Sciatic nerve (tissue), 2 donors: ENCODE measurements around the gene EIF4B. TPM values are rescaled to one million over a fixed set of nuclear protein-coding genes. Genes with fewer than 3 reads are reported as not detected.
A peak's percentile ranks its signal among the peaks of the same experiment; 100 is the strongest.
"Not testable (repeated sequence)": the region's sequence is repeated elsewhere in the genome, so short reads cannot be mapped to it uniquely, and the experiment has no call there.

Source experiments
- ATAC-seq: fragments of 200-7000 bp; cut with Tn5 transposase; one replicate; pipeline ENCODE4 v1.9.1; 2020; ENCODE audit warnings: mild to moderate bottlenecking, moderate library complexity
- DNase-seq: peaks from one replicate; pipeline ENCODE4 v3.0.0-alpha.2; 2020; ENCODE audit warnings: low spot score
- intact Hi-C: fragments of 100-400 bp; cut with DNase I; formaldehyde crosslinking; loops from one replicate; pipeline ENCODE4 v1.14.2; 2022
- total RNA-seq: library from RNA; stranded (reverse); fragmentation: NEBNext Ultra II Directional; extraction: Animal tissue kit (Norgen Biotek cat#: 25700); gene quantifications from one replicate; pipeline ENCODE4 v1.2.1, GENCODE V29; 2021
- donor health status: DM: no; HTN: no; CAD: no.
- donor health status: DM: no; HTN: no; CAD: no.

Gene EIF4B
- total RNA-seq, 1 donor from 2014 or later: 522 TPM

GRCh38 chr12:52992240-52992639 is 14.0 kb upstream of the EIF4B start:
- intact Hi-C loops, ATAC-seq, DNase-seq: not testable (repeated sequence)

DNA sequence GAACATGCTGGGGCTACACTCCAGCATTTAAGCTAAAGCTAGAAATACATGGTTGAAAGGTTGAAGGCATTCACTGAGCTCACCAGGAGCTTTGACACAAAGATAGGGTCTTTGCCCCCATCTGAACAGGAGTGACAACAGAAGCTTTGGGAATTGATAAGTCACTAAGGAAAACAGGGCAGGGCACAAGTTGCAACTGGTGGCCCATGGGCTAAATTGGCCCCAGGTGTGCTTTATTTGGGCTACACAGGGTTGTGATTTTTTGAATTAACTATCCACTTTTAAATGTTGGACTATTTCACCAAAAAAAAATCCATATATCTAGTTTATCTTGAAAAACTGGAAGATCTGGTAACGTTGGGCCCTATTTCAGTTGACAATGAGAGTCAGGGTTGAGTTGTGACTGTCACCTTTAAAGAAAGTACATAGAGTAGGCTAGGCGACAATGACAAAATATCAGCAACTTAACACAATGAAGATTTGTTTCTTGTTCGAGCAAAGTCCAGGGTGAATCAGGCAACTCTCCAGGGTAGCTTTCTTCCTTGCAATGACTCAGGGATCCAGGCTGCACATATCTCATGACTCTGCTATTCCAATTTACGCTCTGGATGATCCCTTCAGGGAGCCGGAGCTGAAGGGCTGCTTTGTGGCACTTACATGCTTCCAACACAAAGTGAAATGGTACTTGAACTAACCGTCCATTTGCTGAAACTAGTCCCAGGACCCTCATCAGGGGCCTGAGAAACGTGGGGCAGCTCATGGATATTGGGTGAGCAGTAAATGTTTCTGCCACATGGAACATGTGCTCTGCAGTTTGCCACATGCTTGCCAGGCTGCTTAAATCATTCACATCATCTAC is 13.3 kb upstream of the EIF4B start:
- intact Hi-C loops: no loop called here
- DNase-seq: no peak

DNA sequence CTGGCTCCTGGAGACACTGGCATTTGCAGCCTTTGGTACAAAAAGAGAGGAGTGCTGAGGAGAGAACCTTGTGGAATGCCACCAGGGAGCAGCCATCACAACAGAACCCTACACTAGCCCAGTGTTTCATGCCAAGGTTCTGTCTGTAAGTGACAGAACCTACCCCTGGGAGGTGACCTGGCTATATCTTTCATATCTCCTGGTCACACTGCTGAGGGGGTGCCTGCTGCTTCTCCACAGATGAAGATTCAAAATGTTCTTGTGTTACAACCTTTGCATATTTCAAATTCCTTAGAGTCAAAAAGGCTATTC is 12.7 kb upstream of the EIF4B start:
- DNase-seq (no peak), ATAC-seq (no peak)
- intact Hi-C loops: no loop called here

More for the DNA sequence above, 13.3 kb upstream of the EIF4B start:
- ATAC-seq: no peak

DNA sequence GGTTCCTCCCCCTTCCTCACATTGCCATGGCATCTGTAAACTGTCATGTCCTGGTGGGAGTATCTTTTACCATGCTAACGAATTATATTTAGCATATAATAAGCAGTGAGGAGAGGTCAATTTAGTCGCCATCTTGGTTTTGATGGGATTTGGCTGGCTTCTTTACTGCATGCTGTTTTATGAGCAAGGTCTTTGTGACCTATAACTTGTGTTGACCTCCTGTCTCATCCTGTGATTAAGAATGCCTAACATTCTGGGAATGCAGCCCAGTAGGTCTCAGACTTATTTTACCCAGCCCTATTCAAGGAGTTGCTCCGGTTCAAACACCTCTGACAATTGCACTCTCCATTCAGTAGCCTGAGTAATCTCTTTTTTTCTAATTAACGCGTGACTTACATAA is 2.1 kb upstream of the EIF4B start:
- ATAC-seq (no peak), DNase-seq (no peak)
- intact Hi-C loops: no loop called here

DNA sequence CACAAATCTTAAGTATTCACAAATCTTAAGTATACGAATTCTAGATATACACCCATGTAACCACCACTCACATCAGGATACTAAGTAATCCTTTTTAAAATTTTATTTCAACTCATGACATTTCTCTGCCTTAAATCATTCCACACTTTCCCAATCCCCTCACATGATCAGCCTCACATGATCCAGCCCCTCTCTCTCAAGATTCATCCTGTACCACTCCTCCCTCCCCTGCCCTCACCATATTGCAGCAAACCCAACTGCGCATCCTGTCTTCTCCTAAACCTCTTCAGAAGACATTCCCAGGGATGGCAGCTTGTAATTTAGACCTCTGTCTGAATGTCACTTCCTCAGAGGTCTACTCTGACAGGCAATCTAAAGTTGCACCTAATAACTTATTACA is 1.7 kb upstream of the EIF4B start:
- ATAC-seq (no peak), DNase-seq (no peak)
- intact Hi-C loops: no loop called here

DNA sequence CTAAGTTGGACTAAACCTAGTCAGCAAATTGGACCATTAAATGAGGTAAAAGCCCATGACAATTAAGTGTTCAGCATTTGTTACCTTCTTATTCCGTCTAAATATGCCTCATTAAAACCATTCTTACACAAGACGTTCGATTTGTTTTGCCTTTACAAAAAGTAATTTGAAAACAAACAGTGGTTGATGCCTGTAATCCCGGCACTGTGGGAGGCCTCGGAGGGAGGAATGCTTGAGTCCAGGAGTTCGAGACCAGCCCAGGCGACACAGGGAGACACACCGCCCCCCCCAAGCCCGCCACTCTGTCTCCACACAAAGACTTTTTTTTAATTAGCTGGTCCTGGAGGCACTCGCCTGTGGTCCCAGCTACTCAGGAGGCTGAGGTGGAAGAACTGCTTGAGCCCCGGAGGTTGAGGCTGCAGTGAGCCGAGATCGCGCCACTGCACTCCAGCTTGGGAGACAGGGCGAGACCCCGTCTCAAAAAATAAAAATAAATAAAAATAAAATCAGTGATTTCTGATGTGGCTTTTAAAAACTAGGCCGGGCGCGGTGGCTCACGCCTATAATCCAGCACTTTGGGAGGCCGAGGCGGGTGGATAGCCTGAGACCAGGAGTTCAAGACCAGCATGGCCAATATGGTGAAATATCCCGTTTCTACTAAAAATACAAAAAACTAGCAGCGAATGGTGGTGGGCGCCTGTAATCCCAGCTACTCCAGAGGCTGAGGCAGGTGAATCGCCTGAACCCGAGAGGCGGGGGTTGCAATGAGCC is 856 bp upstream of the EIF4B start:
- DNase-seq (peak; percentile 65), ATAC-seq (no peak)
- intact Hi-C loops: no loop called here

DNA sequence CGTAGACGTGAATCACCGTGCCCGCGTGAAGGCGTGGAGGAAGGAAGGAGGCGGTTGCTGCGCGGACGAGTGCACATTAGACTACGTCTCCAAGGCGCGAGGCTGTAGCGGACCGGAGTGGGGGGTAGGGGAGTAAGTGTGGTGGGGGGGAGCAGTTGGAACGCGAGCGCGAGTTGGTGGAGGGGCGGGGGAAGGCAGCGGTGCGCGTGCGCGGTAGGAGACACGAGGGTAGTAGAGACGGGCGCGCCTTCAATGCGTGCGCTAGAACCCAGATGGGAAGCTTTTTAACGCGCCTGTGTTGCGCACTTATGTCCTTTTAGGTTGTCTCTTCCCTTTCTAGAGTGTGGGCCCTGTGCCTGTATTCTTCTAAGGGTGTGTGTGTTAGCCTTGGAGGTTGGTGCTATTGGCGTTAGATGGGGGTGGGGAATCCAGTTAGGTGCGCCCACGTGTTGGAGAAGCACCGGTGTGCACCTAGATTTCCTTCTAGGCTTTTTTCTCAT is 604 bp downstream of the EIF4B start:
- DNase-seq (peak; percentile 85), ATAC-seq (peak; percentile 56)
- intact Hi-C loops: no loop called here

GRCh38 chr12:53007343-53007742 is 1.1 kb downstream of the EIF4B start:
- no peak for ATAC-seq
- intact Hi-C loops: no loop called here
- no peak for DNase-seq

DNA sequence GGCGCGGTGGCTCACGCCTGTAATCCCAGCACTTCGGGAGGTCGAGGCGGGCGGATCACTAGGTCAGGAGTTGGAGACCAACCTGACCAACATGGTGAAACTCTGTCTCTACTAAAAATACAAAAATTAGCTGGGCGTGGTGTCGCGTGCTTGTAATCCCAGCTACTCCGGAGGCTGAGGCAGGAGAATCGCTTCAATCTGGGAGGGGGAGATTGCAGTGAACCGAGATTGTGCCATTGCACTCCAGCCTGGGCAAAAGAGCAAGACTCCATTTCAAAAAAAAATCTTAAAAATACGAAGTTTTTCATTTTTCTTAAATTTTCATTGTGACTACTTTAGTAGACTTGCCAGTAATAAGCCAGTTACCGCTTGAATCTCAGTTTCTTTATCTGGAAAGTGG is 2.5 kb downstream of the EIF4B start:
- ATAC-seq, DNase-seq, intact Hi-C loops: not testable (repeated sequence)

- ATAC-seq: no peak
- intact Hi-C loops: no loop called here
- no peak for DNase-seq
These were observed 4.7 kb downstream of the EIF4B start for GRCh38 chr12:53010955-53011354.

GRCh38 chr12:53011889-53012288 is 5.6 kb downstream of the EIF4B start:
- intact Hi-C loops: no loop called here
- no peak for DNase-seq

DNA sequence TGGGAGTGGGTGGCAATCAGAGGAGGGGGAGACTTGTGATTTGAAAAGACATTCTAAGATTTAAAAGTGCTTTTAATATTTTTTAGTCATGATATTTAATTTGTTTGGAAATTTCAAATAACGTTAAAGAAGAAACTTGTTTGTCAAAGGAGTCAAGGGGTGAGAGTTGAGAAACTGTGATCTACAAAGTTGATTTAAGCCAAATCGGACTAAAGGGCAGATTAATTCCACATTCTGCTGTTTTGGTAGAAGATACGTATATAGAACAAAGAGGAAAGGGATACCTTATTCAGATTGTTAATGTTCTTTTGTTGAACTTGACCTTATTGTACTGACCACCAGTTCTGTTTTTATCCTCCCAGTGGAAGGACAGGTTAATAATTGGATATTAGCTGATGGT is 6.7 kb downstream of the EIF4B start:
- ATAC-seq (no peak), DNase-seq (no peak)

More at GRCh38 chr12:53011889-53012288, 5.6 kb downstream of the EIF4B start:
- no peak for ATAC-seq

GRCh38 chr12:53014709-53015108 is 8.5 kb downstream of the EIF4B start:
- no peak for ATAC-seq
- intact Hi-C loops: no loop called here

More for the DNA sequence above, 6.7 kb downstream of the EIF4B start:
- intact Hi-C loops: no loop called here

DNA sequence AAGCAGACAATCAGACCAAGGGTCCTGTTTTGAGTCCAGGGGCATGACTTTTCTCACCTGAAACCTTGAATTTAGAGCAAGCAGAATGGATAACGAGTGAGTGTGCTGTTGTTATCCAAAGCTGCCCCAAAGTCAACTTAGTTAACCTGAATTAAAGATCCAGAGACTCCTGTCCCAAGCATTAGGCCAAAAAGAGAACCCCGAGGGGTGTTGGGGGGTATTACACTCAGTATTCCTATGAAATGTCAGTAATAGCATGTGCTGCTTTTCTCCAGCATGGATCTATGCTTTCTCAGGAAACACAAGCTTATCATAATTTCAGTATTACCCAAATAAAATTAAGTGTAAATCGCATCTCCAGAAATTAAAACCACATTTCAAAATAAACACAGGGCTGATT is 19.0 kb downstream of the EIF4B start:
- no peak for ATAC-seq
- intact Hi-C loops: no loop called here
- DNase-seq: no peak

More at GRCh38 chr12:53014709-53015108, 8.5 kb downstream of the EIF4B start:
- no peak for DNase-seq

DNA sequence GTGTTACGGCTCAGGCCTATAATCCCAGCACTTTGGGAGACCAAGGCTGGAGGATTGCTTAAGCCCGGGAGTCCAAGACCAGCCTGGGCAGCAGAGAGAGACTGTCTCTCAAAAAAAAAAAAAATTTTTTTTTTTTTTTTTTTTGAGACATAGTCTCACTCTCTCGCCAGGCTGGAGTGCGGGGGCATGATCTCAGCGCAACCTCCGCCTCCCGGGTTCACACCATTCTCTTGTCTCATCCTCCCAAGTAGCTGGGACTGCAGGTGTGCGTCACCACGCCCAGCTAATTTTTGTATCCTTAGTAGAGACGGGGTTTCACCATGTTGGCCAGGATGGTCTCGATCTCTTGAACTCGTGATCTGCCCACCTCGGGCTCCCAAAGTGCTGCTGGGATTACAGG is 20.8 kb downstream of the EIF4B start:
- DNase-seq, ATAC-seq, intact Hi-C loops: not testable (repeated sequence)

DNA sequence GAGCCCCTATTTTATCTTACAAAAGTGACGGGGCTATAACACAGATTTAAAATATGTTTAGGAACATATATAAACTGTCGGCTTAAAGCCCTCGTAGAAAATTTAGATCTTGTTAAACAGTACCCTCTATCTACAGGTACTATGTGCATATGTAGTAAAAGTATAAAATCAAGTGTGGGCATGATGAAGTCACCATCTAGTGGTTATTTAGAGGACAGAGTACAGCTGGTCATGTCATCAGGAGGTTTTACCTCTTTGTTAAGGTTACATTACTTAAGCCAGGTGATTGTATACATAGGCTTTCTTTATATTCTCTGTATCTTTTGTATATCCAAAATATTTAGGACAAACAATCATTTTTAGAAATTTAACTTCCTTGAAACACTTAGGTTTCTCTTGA is 25.4 kb downstream of the EIF4B start:
- intact Hi-C loops: no loop called here
- DNase-seq (no peak), ATAC-seq (no peak)

- intact Hi-C loops, ATAC-seq, DNase-seq: not testable (repeated sequence)
These were observed 27.6 kb downstream of the EIF4B start for GRCh38 chr12:53033832-53034231.

DNA sequence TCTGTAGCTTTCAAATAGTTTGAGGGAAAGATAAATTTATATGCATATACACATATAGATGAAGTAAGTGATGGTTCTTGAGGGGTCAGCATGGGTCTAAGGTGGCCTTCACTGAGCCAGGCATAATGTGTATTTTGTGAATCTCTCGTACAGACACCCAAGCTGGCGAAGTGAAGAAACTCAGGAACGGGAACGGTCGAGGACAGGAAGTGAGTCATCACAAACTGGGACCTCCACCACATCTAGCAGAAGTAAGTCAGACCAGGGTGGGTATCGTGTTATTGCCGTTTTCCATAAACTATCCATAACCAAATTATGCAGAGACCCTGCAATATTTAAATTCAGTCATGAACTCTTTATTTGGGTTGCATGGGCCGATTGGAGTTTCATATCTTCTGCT is 28.2 kb downstream of the EIF4B start:
- intact Hi-C loops: no loop called here
- ATAC-seq: no peak

DNA sequence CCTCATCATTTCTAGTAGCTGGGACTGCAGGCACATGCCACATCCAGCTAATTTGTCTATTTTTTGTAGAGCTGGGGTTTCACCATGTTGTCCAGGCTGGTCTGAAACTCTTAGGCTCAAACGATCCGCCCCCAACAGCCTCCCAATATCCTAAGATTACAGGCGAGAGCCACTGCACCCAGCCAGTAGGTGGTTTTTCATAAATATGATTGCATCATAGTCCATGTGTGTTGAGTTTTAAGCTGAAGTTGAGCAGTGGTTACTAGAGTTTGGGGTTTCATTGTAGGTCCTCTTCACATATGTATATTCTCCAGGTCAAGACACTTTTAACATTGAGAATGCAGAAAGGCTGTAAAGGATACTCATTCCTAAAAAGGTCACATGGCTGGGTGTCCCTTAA is 30.5 kb downstream of the EIF4B start:
- intact Hi-C loops: no loop called here
- ATAC-seq (no peak), DNase-seq (no peak)

More for the DNA sequence above, 28.2 kb downstream of the EIF4B start:
- DNase-seq: no peak

DNA sequence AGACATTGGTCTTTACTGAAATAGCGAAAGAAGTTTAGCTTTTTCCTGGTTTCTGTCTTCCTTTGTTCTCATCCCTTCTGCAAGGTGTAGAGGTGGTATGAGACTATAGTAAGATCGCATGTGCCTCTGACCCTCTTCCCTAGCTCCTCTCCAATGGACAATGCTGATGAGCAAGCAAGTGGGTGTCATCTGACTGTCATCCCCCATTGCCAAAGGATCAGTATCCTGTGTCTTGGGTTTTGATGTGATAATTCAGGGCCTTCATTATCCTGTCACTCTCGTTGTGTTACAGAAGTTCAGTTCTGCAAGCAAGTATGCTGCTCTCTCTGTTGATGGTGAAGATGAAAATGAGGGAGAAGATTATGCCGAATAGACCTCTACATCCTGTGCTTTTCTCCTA is 33.6 kb downstream of the EIF4B start:
- ATAC-seq (no peak), DNase-seq (no peak)
- intact Hi-C loops: no loop called here
